NCI-H345 (cell line): ENCODE results near the gene STK17B.

Experiments
- DNase-seq: peaks from one replicate; lab custom pipeline; 2025; lab: John Stamatoyannopoulos, UW

STK17B gene

DNA sequence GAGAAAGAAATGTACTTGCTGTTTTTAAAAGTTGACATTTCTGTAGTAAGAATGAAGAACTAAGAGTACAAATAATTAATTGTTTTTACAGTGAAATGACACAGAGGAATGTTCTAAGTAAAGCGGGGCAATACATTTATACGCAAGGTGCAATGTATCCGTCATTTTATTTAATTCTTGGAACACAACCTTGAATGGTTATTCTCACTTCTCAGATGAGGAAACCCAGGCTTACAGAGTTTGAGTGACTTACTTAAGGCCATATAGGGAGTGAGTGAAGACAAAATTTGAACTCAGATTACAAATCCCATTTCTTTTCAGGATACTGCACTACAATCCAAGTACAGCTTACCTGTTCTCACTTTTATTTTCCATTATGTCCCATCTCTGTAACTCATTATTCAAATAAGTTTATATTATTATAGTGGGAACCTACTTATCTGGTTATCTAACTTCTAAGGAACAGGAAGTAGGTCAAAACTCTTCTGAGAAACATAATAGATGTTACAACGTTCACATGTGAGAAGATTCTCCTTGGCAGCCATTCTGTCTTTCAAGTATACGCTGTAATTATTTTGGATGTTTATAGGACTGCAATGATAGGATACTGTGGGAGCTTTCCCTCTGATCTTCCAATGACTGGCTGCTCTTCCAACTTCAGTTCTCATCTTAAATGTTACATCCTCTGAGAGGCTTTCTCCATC, 12.3 kb upstream of the STK17B start:
- DNase-seq: no peak

DNA sequence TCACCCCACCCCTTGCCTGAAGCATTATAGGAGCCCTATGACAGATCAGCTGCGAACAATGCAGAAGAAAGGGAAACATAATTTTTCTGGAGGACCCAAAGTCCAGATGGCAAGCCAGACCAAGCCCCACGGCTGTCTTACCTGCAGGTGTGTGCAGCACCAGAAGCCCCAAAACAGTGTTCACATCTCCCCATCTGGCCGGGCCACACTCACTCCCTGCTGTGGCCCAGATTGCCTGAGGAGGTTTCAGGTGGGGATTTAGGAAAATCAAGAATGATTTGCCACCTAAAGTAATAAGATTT, 11.7 kb upstream of the STK17B start:
- DNase-seq: no peak

DNA sequence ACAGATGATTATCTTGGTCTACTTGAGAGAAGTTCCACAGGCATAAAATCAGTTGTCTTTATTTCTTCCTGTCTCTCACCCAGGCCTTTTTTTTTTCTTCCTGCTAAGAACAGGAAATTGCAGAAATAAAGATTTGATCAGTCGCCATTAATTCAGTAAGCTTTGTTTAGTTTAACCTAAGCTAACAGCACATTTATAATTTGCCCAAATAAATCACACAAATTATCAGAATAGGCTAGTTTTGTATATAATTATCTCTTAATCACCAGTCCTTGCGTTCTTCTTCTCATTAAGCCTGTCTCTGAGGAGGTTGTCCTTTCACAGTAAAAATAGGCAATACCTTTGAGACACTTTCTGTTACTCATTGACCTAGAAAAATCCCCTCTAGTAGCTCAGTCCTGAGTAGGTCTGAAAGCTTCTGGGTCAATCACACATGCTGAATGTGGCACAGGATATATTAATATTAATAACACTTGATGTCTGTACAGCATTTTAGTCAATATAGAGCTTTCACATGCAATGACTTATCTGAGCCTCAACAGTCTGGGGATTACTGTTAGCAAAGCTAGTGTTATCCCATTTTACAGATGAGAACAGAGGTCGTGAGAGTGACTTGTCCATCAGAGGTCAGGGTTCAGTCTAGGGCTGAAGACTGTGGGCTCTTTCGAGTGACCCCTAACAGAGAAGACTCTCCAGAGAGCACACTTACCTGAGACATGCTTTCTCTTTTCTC, 11.2 kb upstream of the STK17B start:
- no peak for DNase-seq

DNA sequence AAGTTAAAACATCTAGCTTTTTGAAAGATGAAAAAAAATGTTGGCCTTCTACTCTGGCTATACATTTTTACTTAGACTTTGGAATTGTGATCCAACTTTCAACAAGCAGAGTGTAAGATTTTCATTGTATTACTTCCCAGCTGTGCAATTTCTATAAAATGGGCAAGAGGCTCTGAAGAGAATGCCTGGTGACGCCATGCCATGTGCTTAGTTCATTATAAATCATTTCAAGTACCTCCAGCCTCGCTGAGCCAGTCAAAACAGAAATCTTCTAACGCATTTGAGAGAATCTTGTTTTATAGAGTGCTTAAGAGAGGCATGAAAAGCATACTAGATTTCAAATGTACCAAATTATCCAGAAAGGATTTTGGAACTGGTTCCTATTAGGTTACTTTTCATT, 10.1 kb upstream of the STK17B start:
- peak; percentile 6 for DNase-seq

DNA sequence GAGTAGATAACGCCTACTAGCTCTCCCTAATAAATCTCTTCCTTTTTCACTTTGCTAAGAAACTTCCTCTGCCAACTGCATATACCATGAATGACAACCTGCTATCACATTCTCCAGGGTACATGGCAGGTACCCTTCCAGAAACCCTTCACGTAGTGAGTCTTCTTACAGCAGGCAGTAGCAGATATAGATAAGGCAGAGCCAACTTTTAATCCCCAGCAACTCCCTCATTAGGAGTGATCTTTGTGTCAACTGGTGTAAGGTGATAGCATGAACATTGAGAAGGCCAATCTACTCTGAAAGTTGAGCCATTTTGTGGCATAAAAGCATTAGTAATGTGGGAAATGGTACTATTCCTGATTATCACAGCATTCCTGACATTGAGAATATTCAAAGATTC, 5.7 kb upstream of the STK17B start:
- no peak for DNase-seq

DNA sequence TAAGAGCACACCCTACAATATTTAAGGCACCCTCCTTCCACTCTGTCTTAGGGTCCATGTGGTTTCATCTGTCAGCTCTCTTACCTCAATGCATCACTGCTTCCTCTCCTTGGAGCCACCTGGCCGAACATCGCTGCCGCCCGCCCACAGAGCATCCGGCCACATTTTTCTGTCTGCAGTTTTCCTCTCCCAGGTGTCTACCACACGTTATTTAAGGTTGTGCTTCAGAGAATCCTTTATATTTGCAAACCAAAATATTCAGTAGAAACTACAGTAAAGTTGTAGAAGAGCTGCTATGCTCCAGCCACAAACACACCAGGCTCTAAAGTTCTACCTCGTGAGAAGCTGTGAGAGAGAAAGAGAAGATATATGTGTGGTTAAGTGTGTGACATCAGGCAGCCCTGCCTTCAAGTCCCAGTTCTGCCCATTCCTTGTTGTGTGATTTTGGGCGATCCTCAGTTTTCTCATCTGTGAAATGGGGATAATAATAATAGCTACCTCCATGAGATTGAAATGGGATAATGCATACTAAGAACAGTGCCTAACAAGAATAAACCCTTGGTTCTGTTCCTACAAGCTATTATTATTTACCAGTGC, 4.9 kb upstream of the STK17B start:
- DNase-seq: no peak

DNA sequence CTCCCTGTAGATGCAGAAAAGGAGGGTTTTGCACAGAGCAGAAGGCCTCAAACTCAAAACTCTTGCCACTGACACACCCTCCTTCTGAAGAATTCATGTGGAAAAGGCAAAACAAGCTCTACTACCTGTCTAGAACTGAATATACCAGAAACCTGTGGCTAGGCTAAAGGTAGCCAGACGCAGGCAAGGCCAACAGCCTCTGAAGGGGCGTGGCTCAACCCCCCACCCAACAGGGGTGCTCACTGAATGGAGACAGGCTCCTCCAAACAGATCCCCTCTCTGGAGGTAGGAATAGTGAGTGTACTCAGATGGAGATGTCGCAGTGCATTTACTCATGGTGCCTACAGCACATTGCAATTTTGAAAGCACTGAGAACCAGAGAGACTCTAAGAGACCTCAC, 3.0 kb upstream of the STK17B start:
- DNase-seq: no peak

DNA sequence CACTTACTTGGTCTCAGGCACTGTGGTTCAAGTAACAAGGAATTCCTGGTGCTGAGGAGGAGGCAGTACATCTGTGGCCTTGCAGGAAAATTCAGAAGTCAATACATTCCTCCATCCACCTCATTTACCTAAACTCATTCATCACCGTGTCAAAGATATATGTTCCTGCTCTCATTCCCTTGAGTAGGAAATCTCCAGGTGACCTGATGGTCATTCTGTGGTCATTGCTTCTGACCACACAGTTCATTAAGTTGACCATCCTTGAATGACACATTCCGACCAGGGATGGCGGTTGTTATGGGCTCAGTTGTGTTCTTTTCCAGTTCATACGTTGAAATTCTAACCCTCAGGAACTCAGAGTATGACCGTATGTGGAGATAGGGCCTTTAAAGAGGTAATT, 2.1 kb upstream of the STK17B start:
- DNase-seq: no peak

DNA sequence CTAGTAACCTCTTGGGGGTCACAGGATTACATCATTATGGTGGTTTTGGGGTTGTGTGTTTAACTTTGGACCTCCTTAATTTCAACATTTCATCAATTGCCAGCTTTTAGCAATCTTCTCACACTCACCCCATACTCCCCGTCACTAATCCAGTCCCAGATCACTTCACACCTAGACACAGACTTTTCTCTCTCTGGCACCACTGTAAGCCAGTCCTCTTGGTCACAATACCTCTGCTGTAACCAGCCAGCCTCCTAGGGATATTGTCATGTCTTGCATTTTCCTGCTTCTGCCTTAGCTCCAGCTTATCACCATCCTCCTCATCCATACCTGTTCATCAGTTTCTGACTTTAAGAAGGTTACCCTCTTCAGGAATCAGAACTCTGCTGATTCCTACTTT, 1.6 kb upstream of the STK17B start:
- DNase-seq: no peak

DNA sequence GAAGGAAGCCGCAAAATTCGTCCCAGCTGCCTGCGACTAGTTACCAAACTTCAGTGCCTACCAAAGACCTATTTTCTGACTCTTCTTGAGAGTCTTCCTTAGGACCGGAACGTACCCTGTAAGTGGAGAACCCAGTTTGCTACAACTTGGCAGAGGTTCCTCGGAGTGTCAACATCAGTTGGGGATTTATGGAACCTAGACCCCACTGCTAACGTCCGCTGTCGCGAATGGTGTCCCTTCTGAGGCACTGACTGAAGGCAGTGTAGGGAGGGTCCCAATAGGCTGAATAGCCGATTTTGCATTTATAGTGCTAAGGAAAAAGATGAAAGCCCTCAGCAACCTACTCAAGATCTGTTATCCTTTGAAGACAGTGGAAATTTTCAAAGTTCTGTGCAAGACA, 568 bp upstream of the STK17B start:
- DNase-seq: peak; percentile 53

DNA sequence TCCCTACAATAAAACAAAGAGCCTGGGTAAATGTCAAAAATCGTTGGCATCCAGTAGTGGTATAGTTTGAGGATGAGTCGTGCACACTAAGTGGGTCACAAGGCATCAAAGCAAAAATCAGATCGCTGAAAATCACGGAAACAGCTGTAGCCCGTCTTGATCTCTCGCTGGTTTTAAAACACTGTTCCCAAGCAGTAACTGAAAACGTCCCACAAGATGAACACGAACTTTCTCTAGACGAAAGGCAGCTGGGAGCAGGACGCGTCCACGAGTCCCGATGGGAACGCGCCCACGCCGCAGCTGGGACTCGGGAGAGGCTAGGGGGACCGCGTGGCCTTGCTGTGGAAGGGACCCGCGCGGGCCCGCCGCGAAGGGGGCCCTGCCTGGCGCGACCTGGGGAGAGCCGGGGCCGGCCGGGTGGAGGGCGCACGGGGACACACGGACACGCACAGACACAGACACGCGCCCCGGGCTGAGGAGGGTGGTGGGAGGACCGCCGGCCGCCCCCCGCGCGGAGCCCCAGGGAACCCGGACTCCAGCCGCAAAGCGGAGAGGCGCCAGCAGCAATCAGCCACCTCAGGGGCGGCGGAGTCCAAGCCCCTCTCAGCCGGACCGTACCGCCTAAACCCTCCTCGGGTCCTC, 651 bp downstream of the STK17B start:
- DNase-seq: peak; percentile 29

DNA sequence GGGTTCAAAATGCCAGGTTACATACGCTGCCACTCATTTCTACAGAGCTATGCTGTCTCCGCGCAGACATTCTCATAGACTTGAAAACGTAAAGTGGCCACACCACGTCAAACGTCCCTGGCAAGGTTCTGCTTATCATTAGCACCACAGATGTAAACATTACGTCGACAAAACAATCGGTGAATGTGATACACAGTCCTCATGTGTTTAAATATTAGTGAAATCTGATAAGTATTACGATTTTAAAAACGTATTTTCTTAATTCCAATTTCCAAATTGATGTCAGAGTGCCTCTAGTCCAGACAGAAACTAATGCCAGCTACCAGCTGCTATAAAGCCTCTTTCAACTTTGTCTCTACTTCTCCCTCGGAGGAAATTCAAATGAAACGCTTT, 1.2 kb downstream of the STK17B start:
- DNase-seq: peak; percentile 29

DNA sequence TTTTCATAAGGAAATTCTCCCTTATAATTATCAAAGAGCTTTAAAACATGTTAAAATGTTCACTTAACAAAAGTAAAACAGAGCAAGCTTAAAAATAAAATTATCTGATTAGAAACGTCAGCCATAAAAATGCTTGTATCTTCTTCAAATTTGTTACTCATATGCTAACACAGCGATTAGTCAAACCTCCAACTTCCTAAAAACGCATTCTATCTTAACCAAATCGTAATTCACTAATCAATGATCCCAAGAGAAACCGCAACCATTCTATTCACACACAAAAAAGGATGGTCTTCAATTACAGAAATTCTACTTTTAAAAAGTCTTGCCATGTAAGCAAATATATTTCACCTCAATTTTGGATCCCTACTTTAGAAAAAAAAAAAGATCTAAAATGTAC, 1.9 kb downstream of the STK17B start:
- DNase-seq: no peak

DNA sequence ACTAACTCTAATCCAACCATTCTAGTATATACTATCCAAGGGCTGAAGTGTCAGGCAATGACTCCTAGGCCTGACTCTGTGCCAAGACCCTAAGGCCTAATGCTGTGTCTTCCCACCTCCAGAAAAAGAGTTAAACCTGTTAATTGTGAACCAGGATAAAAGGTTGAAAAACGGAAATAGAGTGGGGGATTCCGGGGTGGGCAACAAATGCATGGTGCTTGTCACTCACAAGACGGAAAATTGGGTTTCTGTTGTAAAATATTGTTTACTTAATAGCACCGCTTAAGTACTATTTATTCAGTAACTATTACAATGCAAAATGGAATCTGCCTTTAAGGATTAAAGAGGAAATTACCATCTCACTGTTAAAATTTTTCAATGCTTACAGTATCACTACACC, 3.2 kb downstream of the STK17B start:
- DNase-seq: no peak

DNA sequence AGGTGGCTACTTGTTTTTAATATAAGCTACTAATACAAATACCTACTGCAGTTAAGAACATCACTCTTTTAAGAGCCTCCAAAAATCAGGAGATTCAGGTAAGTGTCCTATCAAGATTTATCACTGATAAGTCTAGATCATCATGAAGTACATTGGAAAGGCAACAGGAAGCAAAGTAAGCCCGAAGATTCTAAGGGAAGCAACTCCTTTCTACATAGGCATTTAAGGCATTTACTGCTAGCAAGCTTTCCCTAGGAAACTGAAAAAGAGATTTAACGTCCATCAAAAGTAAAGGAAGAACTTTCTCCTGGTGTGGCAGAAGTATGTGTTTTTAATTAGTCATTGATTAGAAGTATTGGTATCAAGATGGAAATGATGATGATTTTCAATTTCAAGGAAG, 3.7 kb downstream of the STK17B start:
- no peak for DNase-seq

DNA sequence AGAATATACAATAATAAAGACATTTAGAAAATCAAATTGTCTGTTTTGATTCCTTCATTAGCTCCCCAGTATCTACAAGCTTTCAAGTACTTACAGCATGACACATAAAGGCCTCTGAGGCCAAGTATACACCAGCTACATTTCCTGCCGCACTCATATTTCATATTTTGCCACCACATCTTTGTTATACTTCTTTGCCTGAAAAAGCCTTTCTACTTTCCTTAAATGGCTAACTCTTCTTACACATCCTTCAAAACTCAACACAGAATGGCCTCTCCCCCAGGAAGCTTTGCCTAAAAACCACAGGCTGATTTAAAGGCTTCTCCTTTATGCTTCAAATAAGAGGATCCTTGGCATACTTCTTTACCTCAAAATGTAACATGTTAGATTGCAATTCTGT, 4.5 kb downstream of the STK17B start:
- DNase-seq: no peak

DNA sequence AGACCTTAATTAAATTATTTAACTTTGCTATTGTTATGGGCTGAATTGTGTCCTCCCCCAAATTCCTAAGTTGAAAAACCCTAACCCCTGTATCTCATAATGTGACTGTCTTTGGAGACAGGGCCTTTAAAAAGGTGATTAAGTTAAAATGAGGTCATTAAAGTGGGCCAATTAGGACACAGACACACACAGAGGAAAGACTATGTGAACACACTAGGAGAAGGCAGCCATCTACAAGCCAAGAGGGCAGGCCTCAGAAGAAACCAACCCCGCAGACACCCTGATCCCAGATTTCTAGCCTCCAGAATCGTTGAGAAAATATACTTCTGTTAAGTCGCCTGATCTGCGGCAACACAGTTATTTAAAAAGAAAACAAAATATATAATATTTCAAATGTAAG, 6.4 kb downstream of the STK17B start:
- no peak for DNase-seq

DNA sequence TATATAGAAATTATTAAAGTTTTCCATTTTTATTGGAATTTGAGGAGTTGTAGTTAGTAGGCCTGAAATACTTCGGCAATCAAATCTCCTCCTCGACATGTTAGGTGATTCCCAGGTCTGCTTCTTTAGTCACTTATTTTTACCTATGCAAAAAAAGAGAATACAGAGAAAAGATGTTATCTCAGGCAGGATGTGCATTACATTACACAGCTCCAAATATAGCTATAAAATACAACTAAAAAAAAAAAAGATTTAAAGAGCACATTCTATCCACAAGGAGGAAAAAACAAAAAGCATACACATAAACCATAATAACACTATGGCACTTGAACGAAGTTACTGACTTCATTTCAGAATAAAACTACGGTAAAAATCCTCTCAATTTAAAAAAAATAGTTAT, 8.1 kb downstream of the STK17B start:
- DNase-seq: no peak

DNA sequence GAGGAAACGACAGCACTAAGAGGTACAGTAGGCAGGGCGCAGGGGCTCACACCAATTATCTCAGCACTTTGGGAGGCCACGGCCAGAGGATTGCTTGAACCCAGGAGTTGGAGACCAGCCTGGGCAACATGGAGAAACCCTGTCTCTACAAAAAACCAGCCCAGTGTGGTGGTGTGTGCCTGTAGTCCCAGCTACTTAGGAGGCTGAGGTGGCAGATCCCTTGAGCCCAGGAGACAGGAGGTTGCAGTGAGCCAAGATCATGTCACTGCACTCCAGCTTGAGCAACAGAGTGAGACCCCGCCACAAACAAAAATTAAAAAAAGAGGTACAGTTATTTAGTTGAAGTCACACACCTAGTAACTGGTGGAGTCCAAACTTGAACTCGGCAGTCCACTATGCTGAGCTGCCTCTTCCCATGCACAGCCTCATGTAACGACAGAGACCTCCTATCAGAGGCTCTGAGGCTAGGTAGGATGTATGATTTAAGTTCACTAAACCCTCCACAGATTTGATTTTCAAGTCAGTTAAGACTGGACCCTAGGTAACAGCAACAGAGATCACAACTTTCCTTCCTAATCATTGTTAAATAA, 8.7 kb downstream of the STK17B start:
- no peak for DNase-seq

DNA sequence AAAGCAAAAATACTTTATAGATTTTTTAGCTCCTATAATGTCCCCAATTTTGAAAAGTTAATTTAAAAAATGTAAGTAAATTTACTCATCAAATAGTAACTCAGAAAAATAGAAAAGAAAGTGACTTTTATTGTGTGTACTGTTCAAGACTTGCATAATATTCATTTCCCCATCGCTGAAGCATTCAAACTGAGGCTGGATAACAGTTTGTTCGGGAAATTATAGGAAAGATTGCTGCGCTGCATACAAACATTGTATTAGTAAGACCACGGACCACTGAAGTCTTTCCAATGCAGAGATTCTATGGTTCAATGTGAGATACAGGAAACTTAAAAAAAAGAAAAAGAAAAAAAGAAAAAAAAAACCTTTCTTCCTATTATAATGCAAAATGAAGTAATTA, 10.4 kb downstream of the STK17B start:
- DNase-seq: no peak

DNA sequence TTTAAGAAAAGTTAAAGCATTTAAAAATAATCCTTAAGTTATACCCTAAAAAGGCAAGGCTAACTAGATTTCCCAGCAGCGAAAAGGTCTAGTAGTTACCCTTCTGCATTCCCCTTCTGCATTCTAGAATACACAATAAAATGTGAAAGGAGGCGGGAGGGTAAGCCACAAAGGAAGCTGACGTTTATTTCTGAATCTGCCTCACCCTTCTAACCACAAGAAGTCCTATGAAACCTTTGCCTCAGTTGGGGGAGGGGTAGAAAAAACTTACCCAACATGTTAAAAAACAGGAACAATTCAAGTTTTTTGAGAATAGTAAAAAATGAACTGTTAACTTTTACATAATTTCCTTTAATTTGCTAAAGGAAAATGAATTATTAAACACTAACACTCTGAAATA, 11.3 kb downstream of the STK17B start:
- DNase-seq: no peak

DNA sequence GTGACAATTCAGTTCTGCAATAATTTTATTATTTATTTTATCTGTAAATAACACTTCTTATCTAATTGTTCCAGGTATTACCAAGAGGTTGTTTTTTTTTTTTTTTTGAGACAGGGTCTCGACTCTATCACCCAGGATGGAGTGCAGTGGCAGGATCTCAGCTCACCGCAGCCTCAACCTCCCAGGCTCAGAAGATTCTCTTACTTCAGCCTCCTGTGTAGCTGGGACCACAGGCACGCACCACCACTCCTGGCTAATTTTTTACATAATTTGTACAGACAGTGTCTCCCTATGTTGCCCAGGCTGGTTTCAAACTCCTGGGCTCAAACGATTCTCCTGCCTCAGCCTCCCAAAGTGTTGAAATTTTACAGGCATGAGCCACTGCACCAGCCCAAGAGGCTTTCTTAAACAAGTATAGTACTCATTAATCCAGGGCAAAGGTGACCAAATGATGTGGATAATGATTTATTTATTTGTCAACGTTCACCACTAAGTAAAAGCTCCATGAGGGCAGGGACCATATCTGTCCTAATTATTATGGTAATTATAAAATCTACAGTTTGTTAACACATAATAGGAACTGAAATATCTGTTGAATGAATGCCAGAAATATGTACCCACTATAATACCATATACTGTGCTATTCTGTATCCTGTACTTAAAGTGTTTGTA, 12.0 kb downstream of the STK17B start:
- no peak for DNase-seq
